GM12873 (cell line): ENCODE measurements around the gene SLC16A12.

ENCODE experiments used
- CTCF ChIP-seq: IDR thresholded peaks from 2 replicates; pipeline ENCODE4 v1.5.1; 2012; ENCODE audit warnings: low read depth, mild to moderate bottlenecking, moderate library complexity, low read length, control low read depth; ENCODE audit not compliant: insufficient read depth; ENCODE audit errors: missing control alignments

The SLC16A12 gene

GRCh38 chr10:89428877-89429276 lies 106.5 kb downstream of the SLC16A12 start:
- TF ChIP-seq CTCF: no peak

DNA sequence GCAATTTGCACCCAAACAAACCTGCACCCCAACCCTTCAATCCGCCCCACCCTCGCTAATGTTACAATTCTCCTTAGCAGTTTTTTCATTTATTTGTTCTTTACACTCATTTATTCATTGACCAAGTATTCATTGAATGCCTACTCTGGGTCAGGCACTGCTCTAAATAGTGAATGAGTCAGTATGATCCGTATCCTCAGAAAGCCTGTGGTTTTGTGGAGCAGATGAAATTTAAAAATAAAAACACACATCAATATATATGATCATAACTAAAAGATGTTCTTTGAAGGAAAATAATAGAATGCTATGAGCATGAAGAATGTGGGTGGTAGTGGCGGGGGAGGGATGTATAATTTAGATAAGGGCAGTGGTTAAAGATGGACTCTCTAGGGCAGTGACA lies 107.8 kb downstream of the SLC16A12 start:
- no peak for TF ChIP-seq CTCF

GRCh38 chr10:89426230-89426868 lies 109.0 kb downstream of the SLC16A12 start:
- TF ChIP-seq CTCF: peak; percentile 77

DNA sequence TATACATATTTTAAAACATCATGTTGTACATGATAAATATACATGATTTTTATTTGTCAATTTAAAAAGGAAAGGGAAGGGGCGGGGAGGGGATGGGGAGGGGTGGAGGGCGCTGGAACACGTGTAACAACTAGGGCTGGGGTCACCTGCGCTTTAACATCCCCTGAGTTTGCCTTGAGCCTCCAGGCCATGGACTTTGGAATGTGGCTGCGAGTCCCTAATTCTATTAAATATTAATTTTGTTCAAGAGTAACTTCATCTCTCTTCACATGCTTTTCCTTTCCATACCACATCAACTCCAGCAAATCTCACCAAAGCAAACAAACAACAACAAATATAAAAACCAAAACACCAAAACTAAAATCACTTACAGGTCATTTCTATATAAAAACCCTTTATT lies 110.4 kb downstream of the SLC16A12 start:
- TF ChIP-seq CTCF: no peak

DNA sequence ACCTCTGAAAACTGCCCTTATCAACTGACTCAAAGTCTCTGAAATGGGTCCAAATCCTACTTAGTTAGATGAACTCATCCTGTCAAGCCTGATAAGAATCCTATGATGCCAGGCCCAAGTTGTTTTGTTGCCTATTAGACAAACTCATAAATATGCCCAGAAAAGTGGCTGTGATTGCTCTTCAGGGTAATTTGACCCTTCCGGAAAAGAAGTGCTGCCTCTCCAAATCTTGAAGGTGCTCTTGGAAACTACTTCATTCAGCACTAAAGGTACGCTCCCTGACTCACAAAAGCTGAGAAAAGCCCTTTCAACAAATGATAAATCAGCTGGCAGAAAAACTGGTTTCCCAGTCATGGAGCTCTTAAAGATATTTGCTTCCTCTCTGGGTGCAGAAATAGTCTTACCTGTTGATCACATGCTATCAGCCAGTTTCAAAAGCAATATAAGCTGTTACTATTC lies 114.3 kb downstream of the SLC16A12 start:
- no peak for TF ChIP-seq CTCF

- TF ChIP-seq CTCF: peak; percentile 54
These were observed 115.8 kb downstream of the SLC16A12 start for GRCh38 chr10:89419548-89419947.

DNA sequence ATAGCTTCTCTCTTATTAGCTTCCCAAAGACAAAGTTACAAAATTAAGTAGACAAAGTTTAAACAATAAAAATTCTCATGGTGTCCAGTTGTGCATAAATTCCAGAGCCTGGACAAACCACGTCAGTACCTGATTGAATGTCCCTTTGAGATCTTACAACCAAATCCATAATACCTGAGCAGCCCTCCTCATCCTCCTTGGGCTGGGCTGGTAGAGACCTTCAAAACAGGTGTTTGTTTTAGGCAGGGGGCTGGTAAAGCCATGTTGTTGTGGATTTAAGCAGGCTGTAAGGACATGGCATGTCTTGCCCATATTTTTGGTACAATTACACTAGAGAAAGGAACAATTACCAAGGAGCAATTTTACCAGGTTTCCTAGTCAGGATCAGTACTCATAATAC lies 118.9 kb downstream of the SLC16A12 start:
- TF ChIP-seq CTCF: no peak
